ENCODE results near the gene CDK14.
"Not testable (repeated sequence)": the region's sequence is repeated elsewhere in the genome, so short reads cannot be mapped to it uniquely, and the experiment has no call there.

CDK14 gene

DNA sequence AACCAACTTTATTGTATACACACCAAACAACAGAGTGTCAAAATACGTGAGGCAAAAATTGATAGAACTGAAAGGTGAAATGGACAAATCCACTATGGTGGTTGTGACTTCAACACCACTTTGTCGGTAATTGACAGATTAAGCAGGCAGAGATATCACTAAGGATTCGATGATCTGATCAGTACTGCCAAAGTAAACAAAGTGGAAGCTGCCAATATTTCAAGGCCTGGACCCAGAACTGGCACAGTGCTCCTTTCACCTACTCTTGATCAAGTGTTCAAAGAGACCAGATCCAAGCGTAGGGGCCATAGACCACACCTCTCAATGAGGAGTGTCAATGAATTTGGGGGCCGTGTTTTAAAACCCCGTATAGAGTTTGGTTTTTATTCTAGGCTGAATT, 167.0 kb downstream of the CDK14 start:
- no peak for DNase-seq

DNA sequence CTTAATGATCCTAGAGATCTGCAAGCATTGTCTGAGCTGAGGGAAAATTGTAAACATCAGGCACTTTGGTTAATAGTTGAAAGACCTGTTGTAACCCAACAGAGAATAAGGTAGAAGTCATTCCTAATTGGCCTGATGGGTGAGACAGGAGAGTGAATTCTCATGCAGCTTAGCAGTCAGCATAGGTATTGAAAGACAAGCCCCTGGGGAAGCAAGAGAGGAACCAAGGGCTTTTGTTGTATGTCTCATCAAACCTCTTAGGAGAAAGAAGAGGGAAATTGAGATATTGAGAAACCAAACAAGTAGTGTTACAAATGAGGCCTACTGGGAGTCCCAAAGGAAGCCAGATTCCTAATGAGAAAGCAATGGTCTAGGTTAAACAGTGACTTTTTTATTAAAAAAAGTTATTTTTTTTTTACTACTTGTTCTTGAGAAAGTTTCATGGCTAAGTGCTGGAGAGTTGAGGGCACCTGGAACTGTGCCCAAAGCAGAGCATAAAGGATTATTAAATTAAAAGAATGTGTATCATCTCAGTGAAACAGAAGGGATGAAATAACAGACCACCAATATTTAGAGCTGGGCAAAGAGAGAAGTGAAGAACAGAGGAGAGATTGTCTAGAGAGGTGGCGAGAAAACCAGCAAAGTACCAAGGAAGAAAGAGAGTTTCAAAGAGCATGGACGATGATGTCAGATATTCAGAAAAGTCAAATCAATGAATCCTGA, 168.9 kb downstream of the CDK14 start:
- DNase-seq: no peak

DNA sequence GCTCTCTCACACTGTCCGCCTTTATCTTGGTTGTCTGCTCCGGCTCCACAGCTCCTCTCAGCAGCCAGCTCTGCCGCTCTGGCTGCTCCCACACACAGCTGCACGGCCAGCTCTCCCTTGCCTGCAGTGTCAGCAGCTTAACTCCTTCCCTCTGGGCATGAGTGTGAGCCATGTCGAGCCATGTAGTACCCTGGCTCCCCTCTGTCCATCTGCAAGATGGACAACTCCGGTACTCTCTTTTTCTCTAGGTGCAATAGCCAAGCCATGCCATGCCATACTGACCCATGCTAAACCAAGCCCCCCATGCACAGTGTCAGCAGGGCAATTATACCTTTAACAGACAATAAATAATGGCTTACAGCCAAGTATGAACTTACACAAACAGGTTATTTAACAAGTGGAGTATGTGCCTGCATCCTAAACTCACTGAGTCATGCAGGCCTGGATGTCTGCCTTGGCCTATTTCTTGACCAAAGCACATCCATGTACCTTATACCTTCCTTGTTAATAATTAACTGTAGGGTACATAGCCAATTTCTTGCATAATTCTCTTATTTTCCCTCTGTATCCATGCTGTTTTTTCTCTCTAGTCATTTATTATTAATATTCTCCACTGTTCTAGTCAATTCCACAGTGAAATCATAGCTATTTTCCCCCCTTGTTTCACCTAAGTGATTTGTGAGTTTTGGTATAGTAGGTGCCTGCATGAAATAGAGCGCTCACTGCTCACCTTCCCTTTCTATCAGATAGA, 170.9 kb downstream of the CDK14 start:
- no peak for DNase-seq

DNA sequence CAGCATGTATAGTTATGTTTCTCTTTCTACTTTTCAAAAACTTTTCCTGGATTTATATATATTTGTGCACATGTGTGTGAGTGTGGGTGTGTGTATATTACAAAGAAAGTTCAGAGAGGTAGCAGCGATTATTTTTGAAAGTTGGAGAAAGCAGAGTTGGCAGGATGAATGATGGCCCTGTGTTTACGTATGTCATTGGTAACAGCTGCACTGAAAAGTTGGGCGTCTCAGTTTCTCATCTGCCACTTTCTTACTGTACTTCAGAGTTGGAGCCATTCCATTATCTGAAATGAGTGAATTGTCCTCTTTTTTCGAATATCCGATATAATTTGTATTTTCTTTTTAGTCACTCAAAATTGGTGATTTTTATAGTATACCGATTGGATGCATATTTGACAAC, 172.2 kb downstream of the CDK14 start:
- DNase-seq: no peak

DNA sequence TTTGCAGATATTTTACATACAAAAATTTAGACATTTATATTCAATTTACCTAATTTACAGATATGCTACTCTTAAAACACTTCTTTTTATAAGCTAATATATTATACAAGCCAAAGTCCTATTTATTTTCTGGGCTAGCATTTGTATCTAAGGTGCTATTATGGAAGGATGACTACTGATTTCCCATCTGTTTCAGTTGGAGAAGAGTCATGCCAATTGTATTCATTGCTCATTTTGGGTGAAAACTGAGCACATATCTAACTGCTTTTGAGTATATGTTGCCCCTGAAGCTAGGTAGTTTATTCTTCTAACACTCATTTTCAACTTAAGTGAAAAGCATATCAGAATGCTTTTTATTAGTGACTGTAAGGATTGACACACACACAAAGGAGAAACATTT, 172.9 kb downstream of the CDK14 start:
- DNase-seq: no peak

DNA sequence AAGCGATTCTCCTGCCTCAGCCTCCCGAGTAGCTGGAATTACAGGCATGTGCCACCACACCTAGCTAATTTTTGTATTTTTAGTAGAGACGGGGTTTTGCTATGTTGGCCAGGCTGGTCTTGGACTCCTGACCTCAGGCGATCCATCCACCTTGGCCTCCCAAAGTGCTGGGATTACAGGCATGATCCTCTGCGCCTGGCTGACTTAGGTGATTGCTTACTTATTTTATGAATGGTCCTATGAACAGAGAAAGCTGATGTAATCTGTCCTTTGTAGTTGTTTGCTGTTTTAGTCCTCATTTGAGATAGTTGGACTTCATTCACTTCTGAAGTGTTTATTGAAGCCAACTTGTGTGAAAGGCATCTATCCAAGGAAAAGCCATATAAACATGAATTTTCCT, 173.4 kb downstream of the CDK14 start:
- DNase-seq: not testable (repeated sequence)

DNA sequence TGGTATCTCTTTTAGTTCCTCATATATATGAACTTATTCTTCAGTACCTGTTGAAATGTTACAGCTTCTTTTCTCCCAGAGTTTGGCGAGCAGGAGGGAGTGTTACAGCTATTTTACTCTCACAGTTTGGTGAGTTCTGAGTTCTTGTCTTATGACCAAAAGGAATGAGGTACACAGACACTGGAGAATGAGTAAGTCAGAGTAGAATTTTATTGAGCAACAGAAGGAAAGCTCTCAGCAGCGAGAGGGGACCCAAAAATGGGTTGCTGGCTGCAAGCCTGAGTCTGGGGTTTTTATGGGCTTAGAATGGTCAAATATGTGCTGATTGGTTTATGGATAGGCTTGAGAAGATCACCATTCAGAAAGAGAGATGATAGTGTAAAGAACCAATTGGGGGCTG, 175.2 kb downstream of the CDK14 start:
- DNase-seq: no peak

DNA sequence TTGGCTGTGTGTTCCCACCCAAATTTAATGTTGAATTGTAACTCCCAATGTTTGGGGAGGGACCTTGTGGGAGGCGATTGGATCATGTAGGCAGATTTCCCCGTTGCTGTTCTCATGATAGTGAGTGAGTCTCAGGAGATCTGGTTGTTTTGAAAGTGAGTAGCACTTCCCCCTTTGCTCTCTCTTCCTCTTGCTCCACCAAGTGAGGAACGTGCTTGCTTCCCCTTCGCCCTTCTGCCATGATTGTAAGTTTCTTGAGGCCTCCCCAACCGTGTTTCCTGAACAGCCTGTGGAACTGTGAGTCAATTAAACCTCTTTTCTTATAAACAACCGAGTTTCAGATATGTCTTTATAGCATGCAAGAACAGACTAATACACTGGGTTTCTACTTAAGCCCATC, 176.3 kb downstream of the CDK14 start:
- no peak for DNase-seq

DNA sequence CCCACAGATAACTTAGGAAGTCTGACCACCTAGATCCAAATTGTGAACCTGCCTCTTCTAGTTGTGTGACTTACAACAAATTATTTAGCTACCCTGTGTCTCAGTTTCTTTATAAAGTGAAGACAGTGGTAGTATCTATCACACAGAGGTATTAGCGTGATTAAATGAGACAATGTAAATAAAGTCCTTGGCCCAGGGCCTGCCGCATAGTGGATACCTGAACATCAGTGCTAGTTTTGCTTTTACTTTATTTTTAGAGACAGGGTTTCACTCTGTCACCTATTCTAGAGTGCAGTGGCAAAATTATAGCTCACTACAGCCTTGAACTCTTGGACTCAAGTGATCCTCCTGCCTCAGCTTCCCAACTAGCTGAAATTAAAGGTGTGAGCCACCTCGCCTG, 177.1 kb downstream of the CDK14 start:
- DNase-seq: no peak

DNA sequence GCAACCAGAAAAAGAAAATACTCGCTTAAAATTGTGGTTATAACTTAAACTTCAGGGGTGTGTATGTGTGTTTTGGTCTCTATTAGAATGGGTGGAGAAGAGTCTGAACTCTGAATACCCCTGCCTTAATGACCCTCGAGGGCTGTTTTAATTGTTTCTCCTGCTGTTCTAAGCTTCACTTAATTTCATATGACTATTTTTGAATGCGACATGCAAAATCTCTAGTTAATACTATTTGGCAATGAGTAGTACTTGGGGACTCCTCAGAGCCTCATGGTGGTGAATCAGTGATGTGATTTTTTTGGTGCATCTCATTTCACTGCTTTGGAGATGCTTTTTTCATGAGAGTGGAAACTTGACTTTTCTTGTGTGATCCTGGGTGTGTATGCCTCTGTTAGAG, 178.6 kb downstream of the CDK14 start:
- no peak for DNase-seq

DNA sequence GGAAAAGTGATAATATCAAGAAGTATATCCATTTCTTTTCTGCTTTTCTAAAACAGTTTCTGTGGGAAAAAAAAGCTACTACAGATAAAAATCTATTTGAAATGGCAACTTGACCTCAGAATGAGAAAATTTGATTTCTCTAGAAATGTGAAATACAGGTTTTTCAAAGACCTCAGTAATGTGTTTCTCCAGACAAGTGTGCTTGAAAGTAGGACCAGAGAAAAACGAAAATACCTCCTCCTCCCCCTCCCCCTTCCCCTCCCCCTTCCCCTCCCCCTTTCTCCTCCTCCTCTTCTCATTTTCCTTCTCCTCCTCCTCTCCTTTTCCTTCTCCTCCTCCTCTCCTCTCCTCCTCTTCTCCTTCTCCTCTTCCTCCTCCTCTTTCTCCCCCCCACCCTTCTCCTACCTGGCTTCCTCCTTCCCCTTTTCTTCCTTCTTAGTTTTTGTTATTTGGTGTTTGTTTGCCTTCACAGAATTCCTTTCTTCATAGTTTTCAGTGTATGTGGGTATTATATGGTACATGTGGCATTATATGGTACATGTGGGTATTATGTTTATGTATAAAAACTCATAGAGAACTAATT, 179.4 kb downstream of the CDK14 start:
- DNase-seq: no peak

DNA sequence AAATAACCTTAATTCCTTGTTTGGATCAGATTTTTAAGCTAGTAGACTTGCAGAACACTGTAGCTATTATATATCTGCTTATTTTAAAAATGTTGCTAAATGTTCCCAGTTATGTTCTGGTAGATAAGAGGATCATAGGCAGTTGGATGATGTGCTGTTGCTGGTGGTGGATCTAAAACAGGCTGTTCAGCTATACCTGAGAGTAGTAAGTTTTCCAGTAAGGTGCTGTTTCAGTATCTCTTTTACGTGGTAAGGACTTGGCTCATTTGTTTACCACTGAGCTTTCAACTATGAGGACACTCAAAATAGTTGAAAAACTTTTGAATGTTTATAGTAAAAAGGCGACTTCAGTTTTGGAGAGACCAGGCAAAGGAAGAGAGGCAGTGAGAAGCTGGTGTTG, 180.9 kb downstream of the CDK14 start:
- no peak for DNase-seq

DNA sequence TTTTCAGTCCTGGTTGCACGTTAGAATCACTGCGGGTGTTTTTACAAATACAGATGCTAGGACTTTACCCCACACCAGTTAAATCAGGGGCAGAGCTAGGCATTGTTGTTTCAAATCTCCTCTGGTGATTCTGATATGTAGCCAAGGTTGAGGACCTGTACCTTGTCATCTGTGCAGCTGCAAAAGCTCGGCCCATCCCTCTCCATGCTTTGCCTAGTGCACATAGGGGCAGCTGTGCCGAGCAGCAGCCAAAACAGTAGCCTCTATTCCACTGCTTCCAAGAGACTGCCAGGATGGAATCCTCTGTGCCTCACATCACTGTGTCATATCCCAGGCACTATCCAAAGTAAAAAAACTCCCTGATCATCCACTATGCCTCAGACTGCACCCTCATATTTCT, 181.3 kb downstream of the CDK14 start:
- no peak for DNase-seq

DNA sequence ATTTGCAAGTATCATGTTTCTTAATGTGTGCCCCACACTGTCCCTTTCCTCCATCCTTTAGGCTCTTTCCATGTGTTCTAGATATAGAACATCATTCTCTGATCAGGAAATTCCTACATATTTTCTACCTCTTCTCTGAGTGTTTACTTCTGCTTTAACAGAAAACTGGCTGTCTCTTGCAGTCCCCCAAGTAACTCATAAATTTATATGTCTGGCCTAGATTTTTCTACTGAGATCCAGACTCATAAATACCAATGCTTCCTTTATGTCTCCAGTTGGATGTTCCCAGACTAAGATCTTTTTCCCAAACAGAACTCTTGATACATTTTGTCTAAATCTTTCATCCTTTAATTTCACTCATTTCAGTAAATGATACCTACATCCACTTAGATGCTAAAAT, 181.8 kb downstream of the CDK14 start:
- DNase-seq: no peak

DNA sequence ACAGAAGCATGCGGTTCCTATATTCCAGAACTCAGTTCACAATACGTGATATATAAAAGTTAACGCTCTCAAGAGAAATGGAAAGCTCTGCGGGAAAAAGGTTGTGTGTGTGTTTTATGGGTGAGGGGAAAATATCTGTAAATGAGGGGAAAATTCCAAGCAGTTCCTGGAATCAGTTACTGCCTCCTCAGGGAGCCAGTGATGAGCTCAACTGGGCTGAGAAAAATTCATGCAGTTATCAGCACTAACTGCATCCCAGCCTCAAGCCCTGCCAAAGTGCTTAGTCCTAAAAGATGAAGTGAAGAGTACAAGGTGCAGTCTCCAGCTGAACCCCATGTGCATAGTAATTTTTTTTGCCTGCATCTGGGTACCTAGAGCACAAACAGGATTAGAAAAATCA, 191.9 kb downstream of the CDK14 start:
- no peak for DNase-seq

DNA sequence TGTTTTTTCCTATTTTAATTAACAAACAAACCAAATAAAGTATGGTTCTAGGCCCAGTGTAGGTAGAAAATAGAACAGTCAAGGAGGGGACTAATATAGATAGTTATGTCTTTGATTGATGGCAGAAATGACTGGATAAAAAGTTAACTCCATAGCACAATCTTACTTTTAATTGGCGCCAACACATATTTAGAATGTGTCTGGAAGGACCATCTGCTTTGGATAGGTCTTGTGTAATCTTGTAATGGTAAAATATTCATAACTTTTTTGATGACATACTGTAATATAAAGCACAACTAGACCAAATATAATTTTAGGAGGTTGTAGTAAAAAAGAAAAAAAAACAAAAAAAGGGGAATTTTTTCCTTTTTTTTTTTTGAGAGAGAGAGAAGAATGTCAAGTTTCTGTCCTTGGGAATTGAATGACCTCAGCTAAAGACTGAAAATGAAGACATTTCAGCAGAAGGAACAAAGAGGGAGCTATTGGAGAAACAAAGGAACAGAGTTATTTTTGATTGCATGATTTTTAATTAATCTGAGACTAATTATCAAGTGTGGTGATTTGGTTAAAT, 193.7 kb downstream of the CDK14 start:
- DNase-seq: no peak

DNA sequence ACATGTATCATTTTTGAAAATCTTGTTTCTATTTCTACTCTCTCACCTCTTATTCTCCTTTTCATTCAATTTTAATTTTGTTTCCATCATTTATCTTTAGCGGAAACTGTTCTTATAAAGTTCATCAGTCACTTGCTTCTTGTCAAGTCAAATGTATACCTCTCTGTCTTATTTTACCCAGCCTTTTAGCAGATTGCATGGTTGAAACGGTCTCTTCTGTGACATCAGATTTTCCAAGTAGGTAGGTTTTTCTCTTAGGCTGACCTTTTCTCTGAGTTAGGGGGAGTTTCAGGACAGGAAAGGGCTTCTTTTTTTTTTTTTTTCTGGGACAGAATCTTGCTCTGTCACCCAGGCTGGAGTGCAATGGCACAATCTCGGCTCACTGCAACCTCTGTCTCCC, 195.5 kb downstream of the CDK14 start:
- no peak for DNase-seq

DNA sequence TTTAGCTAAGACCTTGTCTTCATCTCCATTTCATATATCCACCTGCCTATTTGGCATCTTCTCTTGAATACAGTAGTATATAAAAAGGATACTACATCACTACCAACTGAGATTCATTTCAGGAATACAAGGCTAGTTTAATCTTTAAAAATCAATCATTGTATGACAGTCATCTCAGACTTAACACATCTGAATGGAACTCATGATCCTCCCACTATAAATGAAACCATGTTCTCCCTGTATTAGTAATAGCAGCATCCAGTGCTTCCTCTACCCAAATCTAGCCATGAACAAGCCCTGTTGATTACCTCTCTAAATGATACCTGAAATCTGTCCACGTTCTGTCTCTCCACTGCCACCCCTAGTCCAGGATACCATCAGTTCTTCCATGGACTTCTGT, 196.2 kb downstream of the CDK14 start:
- DNase-seq: no peak

DNA sequence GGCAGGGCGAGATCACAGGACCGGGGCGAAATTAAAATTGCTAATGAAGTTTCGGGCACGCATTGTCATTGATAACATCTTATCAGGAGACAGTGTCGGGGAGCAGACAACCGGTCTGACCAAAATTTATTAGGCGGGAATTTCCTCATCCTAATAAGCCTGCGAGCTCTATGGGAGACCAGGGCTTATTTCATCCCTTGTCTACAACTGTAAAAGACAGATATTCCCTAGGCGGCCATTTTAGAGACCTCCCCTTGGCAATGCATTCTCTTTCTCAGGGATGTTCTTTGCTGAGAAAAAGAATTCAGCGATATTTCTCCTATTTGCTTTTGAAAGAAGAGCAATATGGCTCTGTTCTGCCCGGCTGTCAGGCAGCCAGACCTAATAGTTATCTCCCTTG, 198.1 kb downstream of the CDK14 start:
- DNase-seq: not testable (repeated sequence)

DNA sequence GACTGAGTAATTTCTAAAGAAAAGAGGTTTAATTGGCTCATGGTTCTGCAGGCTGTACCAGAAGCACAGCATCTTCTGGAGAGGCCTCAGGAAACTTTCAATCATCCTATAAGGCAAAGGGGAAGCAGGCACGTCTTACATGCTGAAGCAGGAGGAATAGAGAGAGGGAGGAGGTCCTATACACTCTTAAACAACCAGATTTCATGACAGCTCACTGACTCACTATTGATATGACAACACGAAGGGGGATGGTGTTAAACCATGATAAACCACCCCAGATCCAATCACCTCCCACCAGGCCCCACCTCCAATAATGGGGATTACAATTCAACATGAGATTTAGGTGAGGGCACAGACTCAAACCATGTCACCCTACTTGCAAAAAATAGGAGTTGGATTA, 201.5 kb downstream of the CDK14 start:
- no peak for DNase-seq

DNA sequence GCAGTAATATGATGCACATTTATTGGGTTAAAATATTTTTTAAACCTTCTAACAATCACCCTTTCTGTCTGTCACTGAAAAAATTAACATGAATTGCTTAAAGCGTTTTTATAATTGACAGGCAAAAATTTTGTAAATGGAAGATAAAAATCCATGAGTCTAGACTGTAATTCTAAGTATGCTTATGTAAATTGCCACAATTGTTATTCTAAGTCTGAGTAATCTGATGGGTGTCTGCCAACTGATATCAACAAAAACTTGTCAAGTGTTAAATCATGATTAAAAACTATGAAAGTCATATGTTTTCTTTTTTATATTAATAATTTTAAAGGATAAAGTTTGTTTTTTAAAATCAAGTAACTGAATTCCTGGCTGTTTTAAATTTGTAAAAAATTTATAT, 208.2 kb downstream of the CDK14 start:
- DNase-seq: no peak

DNA sequence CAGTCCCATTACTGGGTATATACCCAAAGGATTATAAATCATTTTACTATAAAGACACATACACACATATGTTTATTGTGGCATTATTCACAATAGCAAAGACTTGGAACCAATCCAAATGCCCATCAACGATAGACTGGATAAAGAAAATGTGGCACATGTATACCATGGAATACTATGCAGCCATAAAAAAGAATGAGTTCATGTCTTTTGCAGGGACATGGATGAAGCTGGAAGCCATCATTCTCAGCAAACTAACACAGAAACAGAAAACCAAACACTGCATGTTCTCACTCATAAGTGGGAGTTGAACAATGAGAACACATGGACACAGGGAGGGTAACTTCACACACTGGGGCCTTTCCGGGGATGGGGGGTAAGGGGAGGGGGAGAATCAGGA, 219.4 kb downstream of the CDK14 start:
- not testable (repeated sequence) for DNase-seq

DNA sequence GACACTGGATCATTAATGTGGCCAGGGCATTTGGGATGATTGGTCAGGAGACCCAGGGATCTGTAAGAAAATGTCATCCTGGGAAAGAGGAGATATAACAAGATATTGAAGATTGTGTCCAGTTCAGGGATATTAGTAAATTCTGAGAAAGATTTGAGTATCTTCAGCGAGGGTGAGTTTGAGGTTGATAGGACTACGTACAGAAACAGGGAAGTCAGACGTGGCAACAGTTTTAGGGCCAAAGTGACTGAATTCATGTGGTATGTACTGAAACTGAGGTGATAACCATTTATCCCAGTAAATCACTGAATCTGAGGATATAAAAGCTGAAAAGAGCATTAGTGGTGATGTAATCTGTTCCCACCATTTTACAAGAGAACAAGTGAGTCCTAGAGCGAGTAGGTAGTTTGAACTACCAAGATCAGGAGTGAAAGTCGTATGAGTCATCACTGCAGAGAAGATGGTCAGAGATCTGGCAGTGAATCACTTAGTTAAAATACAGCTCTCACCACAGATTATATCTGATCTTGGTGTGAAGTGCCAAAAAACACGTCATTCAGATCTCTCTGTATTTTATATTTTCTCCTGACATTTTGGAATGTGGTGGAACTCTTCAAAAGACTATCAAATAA, 220.5 kb downstream of the CDK14 start:
- DNase-seq: no peak

DNA sequence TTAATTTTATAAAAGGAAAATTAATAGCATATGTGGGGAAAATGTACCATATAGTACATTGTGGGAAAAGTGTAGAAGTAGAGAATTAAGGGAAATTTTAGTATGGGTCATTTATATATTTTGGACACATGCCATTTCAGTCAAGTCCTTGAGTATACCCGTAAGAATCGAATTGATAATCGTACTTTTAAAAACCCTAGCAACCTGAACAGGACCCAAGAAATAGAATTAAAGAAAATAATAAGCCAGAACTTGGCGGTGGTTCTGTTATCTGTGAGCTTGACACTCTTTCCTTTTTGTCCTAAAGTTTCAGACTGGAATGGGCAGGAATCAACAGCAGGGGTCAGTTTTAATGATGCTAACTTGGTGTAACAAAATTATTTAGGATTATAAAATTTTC, 221.0 kb downstream of the CDK14 start:
- no peak for DNase-seq

Data from GF-D8 (cell line).